AG09319 (cell line): ENCODE results near the gene MRAP2.
"Not testable (repeated sequence)": the region's sequence is repeated elsewhere in the genome, so short reads cannot be mapped to it uniquely, and the experiment has no call there.

Source experiments
- DNase-seq: peaks from one replicate; pipeline ENCODE4 v3.0.0-alpha.2; 2010; ENCODE audit warnings: low read depth; ENCODE audit errors: extremely low read depth
- CTCF ChIP-seq: IDR thresholded peaks from 2 replicates; pipeline ENCODE4 v1.5.1; 2011; ENCODE audit warnings: low read depth, mild to moderate bottlenecking, inconsistent platforms, low read length, moderate library complexity

Gene MRAP2

GRCh38 chr6:84018453-84019061 is 15.0 kb upstream of the MRAP2 start:
- DNase-seq = no peak
- no peak for TF ChIP-seq CTCF

- no peak for TF ChIP-seq CTCF
Observed at GRCh38 chr6:84019141-84019841, 14.3 kb upstream of the MRAP2 start.

GRCh38 chr6:84019842-84020211 is 13.7 kb upstream of the MRAP2 start:
- TF ChIP-seq CTCF = no peak
- DNase-seq = no peak

More at GRCh38 chr6:84019141-84019841, 14.3 kb upstream of the MRAP2 start:
- DNase-seq = no peak

GRCh38 chr6:84021625-84022024 is 11.9 kb upstream of the MRAP2 start:
- DNase-seq = no peak
- TF ChIP-seq CTCF = no peak

GRCh38 chr6:84026721-84027164 is 6.8 kb upstream of the MRAP2 start:
- no peak for DNase-seq
- TF ChIP-seq CTCF = no peak

GRCh38 chr6:84027340-84028181 is 6.0 kb upstream of the MRAP2 start:
- no peak for TF ChIP-seq CTCF
- DNase-seq = no peak

GRCh38 chr6:84028350-84028749 is 5.2 kb upstream of the MRAP2 start:
- no peak for DNase-seq
- TF ChIP-seq CTCF = no peak

GRCh38 chr6:84032000-84032399 is 1.6 kb upstream of the MRAP2 start:
- not testable (repeated sequence) for DNase-seq
